ENCODE data around the gene BLOC1S6.

- TF ChIP-seq ATF6 (CRISPR knock-in tag; IDR thresholded peaks at IDR 0.05) (no peak), TCF7 (CRISPR knock-in tag; IDR thresholded peaks at IDR 0.05; ENCODE audit: low read depth) (no peak), GTF2I (CRISPR knock-in tag; conservative IDR thresholded peaks at IDR 0.05) (no peak)
These were observed 7.1 kb downstream of the BLOC1S6 start for GRCh38 chr15:45594319-45594718.

Data from WTC11 (cell line).